ENCODE measurements around the gene FICD. TPM values are rescaled to one million over a fixed set of nuclear protein-coding genes. Genes with fewer than 3 reads are reported as not detected.

FICD gene
- polyA plus RNA-seq, 1 experiment = 1.4 TPM

DNA sequence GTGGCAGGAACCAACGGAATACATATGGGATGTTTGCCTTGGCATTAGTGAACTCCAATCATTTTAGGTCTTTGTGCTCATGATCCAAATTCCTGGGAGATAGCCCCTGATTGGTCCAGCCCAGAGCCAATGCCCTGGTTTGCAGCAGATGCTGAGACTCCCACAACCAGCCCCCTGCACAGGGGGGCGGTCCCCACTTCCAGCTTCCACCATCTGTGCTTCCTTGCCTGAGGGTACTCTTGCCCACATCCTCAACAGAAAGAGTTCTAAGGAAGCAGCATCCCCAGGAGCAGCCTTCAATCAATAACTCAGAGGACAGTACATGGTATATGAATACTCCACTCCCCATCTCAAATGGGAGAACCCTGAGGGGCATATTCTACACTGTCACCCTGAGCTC is 39.7 kb upstream of the FICD start:
- Histone ChIP-seq H3K27me3 (ENCODE audit: control insufficient read depth, insufficient read depth, low read length) (no peaks in the 10 kb centered on the region), H3K4me3 (ENCODE audit: low read depth, low read length) (no peak overlapping the region), H3K9me3 (ENCODE audit: control insufficient read depth, insufficient read depth, low read length) (no peaks in the 10 kb centered on the region), H3K27ac (ENCODE audit: low read depth, low read length) (no peak overlapping the region)
- ChIA-PET POLR2A (no interaction called here), CTCF (no interaction called here)
- TF ChIP-seq, protein P1, sequence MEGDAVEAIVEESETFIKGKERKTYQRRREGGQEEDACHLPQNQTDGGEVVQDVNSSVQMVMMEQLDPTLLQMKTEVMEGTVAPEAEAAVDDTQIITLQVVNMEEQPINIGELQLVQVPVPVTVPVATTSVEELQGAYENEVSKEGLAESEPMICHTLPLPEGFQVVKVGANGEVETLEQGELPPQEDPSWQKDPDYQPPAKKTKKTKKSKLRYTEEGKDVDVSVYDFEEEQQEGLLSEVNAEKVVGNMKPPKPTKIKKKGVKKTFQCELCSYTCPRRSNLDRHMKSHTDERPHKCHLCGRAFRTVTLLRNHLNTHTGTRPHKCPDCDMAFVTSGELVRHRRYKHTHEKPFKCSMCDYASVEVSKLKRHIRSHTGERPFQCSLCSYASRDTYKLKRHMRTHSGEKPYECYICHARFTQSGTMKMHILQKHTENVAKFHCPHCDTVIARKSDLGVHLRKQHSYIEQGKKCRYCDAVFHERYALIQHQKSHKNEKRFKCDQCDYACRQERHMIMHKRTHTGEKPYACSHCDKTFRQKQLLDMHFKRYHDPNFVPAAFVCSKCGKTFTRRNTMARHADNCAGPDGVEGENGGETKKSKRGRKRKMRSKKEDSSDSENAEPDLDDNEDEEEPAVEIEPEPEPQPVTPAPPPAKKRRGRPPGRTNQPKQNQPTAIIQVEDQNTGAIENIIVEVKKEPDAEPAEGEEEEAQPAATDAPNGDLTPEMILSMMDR (IDR thresholded peaks at IDR 0.05; ENCODE audit: low read depth, low read length) = no peak
- DNase-seq (ENCODE audit: low read depth, low spot score) = no peak

DNA sequence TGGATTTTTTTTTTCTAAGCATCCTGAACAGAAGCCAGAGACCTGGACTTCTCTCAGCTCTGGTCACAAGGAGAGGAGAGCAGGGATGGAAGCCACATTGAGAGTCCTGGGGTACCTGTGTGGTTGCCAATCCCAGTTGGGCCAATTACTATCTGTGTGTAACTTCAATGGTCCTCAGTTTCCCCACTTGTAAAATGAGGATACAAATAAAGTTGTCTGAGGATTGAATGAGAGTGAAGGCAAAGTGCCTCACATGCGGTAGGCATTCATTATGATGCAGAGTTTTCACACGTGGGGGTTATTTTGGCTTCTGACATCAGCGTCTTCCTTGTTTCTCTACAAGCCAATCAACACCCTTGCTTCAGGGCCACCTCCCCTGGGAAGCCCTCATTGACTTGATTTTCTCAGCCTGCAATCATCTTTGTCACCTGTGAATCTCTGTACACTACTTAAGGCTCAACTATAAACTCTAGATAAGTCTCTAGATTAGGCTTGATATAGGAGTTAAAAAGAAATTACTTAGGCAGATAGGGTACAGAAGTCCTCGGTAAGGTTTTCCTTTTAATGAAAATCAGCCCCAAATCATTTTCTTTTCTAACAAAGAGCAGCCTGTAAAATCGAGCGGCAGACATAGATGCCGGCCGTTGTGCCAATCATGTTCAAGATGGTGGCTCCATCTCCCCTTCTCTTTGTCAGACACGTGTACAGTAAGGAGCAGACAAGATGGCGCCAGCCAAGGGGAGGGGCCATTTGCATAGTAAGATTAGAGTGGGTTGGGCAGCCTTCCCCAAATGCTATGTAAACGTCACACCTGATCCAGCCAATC is 37.8 kb upstream of the FICD start:
- Histone ChIP-seq H3K9me3 (ENCODE audit: control insufficient read depth, insufficient read depth, low read length) (no peaks in the 10 kb centered on the region), H3K27me3 (ENCODE audit: control insufficient read depth, insufficient read depth, low read length) (no peaks in the 10 kb centered on the region), H3K4me3 (ENCODE audit: low read depth, low read length) (no peak overlapping the region), H3K27ac (ENCODE audit: low read depth, low read length) (no peak overlapping the region)
- CTCF ChIA-PET = no interaction called here
- DNase-seq (ENCODE audit: low read depth, low spot score) = no peak
- TF ChIP-seq, protein P1 (IDR thresholded peaks at IDR 0.05; ENCODE audit: low read depth, low read length) = no peak
- POLR2A ChIA-PET = no interaction called here

DNA sequence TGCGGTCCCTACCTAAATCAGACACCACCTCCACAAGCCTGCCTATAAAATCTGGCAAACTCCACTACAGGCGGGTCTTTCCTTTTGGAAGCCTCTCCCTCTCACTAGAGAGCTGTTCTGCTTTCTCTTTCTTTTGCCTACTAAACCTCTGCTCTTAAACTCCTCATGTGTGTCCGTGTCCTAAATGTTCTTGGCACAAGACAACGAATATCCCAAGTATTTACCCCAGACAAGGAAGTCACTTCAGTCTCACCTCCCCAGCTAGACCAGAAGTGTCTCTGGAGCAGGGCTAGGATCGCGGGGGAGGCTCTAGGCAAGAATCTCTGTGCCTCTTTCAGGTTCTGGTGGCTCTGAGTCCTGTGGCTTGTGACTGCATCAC is 37.2 kb upstream of the FICD start:
- Histone ChIP-seq H3K4me3 (ENCODE audit: low read depth, low read length) (no peak overlapping the region), H3K27ac (ENCODE audit: low read depth, low read length) (no peak overlapping the region), H3K9me3 (ENCODE audit: control insufficient read depth, insufficient read depth, low read length) (no peaks in the 10 kb centered on the region), H3K27me3 (ENCODE audit: control insufficient read depth, insufficient read depth, low read length) (no peaks in the 10 kb centered on the region)
- POLR2A ChIA-PET = no interaction called here
- TF ChIP-seq, protein P1 (IDR thresholded peaks at IDR 0.05; ENCODE audit: low read depth, low read length) = no peak
- no peak for DNase-seq (ENCODE audit: low read depth, low spot score)
- CTCF ChIA-PET = no interaction called here

DNA sequence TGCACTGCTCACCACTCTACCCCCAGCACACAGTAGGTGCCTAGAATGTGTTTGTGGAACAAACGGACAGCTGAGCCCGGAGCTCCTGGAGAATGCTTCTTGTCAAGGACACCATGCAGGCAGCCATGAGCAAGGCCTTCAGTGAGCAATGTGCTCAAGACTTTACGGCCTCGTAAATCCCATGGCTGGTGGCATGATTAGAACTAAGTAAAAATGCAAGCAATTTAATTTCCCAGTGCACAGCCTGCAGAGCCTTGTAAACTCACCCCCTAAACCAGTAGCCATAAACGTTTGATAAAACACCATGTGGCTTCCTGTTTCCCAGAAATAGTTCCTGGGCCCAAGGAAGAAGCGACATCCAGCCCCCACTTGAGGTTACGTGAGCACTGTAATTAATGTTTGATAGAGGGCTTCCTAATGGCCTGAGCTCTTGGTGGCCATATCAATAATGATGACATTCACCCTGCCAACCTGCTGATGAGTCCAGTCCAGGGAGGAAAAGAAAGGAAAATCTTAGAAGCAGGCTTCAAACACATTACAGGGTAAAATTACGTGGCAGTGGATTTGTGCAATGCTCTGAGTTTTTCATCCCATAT is 36.4 kb upstream of the FICD start:
- no peak overlapping the region for H3K4me3 ChIP-seq (ENCODE audit: low read depth, low read length)
- no peaks in the 10 kb centered on the region for H3K27me3 ChIP-seq (ENCODE audit: control insufficient read depth, insufficient read depth, low read length)
- POLR2A ChIA-PET = no interaction called here
- no peaks in the 10 kb centered on the region for H3K9me3 ChIP-seq (ENCODE audit: control insufficient read depth, insufficient read depth, low read length)
- no peak for DNase-seq (ENCODE audit: low read depth, low spot score)
- CTCF ChIA-PET = no interaction called here
- no peak overlapping the region for H3K27ac ChIP-seq (ENCODE audit: low read depth, low read length)
- TF ChIP-seq, protein P1 (IDR thresholded peaks at IDR 0.05; ENCODE audit: low read depth, low read length) = no peak

DNA sequence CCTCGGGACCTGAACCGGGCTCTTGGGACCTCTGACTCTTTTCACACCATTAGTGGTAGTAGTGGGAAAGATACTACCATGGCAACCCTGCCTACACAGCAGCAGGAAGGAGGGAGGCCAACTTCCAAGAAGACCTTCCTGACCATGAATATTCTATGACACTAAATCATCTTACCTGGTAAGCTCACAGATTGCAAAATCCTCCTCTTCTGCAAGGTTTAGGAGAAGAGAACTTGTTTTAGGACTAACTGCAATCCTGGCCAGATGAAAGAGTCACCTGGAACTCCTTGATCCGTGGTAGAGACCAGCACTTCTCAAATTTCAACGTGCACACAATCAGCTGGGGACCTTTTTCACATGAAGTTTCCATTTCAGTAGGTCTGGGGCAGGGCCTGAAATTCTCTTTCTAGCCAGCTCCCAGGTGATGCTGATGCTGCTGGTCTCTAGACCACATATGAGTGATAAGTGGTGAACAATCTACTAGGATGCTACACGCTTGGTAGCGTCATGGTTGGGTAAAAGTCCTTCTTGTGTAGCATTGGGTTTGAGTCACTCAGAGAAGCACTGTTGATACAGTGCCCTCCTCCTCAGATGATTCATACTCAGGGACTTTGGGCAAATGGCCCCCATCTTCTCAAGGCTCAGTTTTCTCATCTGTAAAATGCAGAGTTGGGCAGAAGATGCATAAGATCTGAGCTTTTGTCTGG is 35.6 kb upstream of the FICD start:
- no peak overlapping the region for H3K4me3 ChIP-seq (ENCODE audit: low read depth, low read length)
- ChIA-PET POLR2A (no interaction called here), CTCF (no interaction called here)
- TF ChIP-seq, protein P1 (IDR thresholded peaks at IDR 0.05; ENCODE audit: low read depth, low read length) = no peak
- no peaks in the 10 kb centered on the region for H3K27me3 ChIP-seq (ENCODE audit: control insufficient read depth, insufficient read depth, low read length)
- H3K27ac ChIP-seq (ENCODE audit: low read depth, low read length) = no peak overlapping the region
- H3K9me3 ChIP-seq (ENCODE audit: control insufficient read depth, insufficient read depth, low read length) = no peaks in the 10 kb centered on the region
- no peak for DNase-seq (ENCODE audit: low read depth, low spot score)

Measured in AG04450 (cell line).